NB4 (cell line): ENCODE measurements around the gene CXCR6.
A peak's percentile ranks its signal among the peaks of the same experiment; 100 is the strongest.

Experiments
- DNase-seq: peaks from one replicate; pipeline ENCODE4 v3.0.0; 2010; ENCODE audit warnings: low read depth
- H3K4me3 ChIP-seq: one replicate; pipeline ENCODE4 v1.5.1; 2011; ENCODE audit warnings: mild to moderate bottlenecking, low read depth, low read length, moderate library complexity
- MYC ChIP-seq: IDR thresholded peaks from 2 replicates; pipeline ENCODE4 v1.6.1; 2011; ENCODE audit warnings: low read depth, low read length
- POLR2A ChIP-seq: IDR thresholded peaks from 2 replicates; pipeline ENCODE4 v1.6.1; 2011; ENCODE audit warnings: mild to moderate bottlenecking; ENCODE audit not compliant: insufficient read length; ENCODE audit errors: extremely low read depth
- TF ChIP-seq, protein P1 (sequence below): IDR thresholded peaks from one replicate; pipeline ENCODE4 v1.5.1; 2012; ENCODE audit warnings: low read depth, low read length
- TF ChIP-seq, protein P2 (sequence below): IDR thresholded peaks from 2 replicates; pipeline ENCODE4 v1.6.1; 2011; ENCODE audit warnings: low read depth, low read length

Gene CXCR6

DNA sequence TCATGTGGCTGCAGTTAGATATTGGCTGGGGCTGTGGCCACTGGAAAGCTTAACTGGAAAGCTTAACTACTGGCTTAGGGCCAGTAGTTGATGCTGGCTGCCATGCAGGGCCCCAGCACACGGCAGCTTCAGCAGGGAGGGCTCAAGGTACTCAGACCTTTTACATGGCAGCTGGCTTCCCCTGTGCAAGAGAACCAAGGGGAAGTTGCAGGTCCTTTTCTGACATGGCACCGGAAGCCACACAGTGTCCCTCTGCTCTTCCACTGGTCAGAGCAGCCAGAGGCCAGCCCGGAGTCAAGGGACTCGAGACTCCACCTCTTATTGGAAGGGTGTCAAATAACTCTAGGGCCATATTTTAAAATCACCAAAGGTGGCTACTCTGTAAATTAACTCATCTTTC lies 32.4 kb upstream of the CXCR6 start:
- DNase-seq, result no peak
- no peak for TF ChIP-seq MYC
- TF ChIP-seq, protein P1, sequence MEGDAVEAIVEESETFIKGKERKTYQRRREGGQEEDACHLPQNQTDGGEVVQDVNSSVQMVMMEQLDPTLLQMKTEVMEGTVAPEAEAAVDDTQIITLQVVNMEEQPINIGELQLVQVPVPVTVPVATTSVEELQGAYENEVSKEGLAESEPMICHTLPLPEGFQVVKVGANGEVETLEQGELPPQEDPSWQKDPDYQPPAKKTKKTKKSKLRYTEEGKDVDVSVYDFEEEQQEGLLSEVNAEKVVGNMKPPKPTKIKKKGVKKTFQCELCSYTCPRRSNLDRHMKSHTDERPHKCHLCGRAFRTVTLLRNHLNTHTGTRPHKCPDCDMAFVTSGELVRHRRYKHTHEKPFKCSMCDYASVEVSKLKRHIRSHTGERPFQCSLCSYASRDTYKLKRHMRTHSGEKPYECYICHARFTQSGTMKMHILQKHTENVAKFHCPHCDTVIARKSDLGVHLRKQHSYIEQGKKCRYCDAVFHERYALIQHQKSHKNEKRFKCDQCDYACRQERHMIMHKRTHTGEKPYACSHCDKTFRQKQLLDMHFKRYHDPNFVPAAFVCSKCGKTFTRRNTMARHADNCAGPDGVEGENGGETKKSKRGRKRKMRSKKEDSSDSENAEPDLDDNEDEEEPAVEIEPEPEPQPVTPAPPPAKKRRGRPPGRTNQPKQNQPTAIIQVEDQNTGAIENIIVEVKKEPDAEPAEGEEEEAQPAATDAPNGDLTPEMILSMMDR, result no peak
- TF ChIP-seq, protein P2, sequence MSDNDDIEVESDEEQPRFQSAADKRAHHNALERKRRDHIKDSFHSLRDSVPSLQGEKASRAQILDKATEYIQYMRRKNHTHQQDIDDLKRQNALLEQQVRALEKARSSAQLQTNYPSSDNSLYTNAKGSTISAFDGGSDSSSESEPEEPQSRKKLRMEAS, result no peak
- TF ChIP-seq POLR2A, result no peak
- no peak overlapping the region for H3K4me3 ChIP-seq

DNA sequence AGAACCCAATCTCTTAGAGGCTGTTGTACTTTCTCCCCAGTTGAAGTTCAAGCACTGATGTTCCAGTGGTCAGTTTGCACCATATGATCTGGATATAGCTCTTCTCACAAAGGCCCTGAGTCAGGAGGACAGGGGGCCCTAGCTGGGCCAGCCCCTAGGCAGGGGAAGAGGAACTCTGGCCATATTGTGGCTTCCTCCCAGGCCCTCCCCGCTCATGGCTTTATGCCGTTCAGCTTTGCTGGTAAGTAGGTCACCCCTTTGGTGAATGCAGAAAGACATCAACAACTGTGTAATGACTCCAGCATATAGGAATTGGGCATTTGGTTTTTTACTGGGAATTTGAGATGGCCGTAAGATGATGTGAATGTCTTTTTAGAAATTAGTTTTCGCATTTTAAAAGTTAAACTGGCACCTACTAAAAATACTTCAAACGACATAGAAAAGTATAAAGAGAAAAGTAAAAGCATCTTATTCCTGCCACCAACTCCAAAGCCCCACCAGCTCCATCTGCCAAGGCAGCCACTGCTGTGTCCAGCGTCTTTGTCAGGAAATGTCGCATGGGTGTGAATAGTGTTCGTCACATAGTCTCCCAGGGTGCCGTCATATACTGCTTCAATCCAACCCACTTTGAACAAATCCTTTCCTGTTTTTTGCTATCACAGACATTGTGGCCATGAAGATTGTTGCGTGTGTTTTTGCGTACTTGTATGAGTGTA lies 31.6 kb upstream of the CXCR6 start:
- no peak overlapping the region for H3K4me3 ChIP-seq
- TF ChIP-seq MYC (no peak), POLR2A (no peak)
- TF ChIP-seq, protein P2, result no peak
- TF ChIP-seq, protein P1, result no peak
- no peak for DNase-seq

DNA sequence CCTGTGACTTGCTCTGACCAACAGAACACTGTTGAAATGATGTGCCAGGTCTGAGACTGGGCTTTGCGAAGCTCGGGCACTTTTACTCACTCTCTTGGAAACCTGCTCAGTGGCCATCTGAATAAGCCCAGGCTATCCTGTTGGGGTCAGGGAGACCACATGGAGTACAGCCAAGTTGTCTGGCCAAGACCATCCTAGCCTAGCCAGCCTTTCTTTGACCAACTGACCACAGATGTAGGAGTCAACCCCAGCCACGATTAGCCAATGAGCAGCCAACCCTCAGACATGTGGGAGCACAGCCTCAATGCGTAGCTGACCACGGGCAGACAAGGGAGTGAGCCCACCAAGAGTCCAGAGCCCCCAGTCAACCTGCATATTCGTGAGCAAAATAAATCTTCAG lies 30.8 kb upstream of the CXCR6 start:
- no peak overlapping the region for H3K4me3 ChIP-seq
- DNase-seq, result no peak
- TF ChIP-seq, protein P2, result no peak
- TF ChIP-seq, protein P1, result no peak
- TF ChIP-seq MYC (no peak), POLR2A (no peak)

DNA sequence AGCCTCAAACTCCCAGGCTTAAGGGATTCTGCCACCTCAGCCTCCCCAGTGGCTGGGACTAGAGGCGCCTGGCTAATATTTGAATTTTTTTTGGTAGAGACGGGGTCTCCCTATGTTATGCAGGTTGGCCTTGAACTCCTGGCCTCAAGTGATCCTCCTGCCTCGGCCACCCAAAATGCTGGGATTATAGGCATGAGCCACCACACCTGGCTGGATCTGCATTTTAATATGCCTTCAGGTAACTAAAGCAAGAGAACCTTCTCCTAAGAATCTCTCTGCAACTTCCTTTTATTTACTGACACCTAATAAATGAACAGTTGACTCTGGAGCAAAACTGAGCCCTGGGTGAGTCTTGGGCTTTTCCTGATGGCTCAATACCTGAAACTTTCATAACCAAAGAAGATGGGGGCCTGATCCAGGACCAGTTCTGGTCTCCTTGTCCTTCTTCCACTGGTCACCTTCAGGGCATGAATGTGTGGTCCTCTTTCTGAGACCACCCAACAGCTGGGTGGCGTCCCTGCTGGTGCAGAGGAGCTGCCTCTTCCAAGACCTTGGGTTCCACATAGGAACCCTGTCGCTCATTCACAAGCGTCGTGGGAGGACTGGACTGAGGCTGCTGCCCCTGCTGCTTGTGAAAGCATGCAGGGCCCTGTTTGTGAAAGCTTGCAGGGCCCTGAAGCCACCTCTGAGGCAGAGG lies 28.8 kb upstream of the CXCR6 start:
- TF ChIP-seq POLR2A (no peak), MYC (no peak)
- TF ChIP-seq, protein P1, result no peak
- TF ChIP-seq, protein P2, result no peak
- DNase-seq, result peak; percentile 20
- H3K4me3 ChIP-seq, result no peak overlapping the region

DNA sequence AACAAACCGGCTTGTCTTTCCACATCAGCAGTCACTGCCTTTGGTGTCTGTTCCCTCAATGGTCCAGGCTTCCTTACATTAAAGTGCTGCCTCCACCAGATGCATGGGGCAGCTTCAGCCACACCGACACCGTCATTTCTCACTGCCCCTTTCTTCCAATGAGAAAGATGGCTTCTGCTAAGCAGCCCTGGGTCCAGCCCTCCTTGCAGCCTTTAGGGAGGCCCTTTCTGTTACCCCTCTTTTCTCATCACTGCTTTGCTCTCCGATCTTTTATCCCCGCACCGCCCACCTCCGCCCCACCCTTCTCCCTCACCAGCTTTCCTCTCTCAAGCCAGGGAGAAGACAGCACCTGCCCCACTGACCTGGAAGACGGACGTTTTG lies 28.2 kb upstream of the CXCR6 start:
- H3K4me3 ChIP-seq, result no peak overlapping the region
- no peak for DNase-seq
- no peak for TF ChIP-seq MYC
- TF ChIP-seq, protein P1, result no peak
